GM13977 (cell line): ENCODE data around the gene SPINT1.

Experiments used
- DNase-seq: peaks from one replicate; pipeline ENCODE4 v3.0.0; 2012; ENCODE audit warnings: low spot score
- CTCF ChIP-seq: IDR thresholded peaks from 2 replicates; pipeline ENCODE4 v1.5.1; 2012; ENCODE audit warnings: mild to moderate bottlenecking, control low read depth; ENCODE audit not compliant: insufficient read depth; ENCODE audit errors: extremely low read depth, missing control alignments
- in situ Hi-C: fragments of 300-500 bp; cut with MboI; formaldehyde crosslinking; loops from one replicate; pipeline ENCODE4 v1.12.0; 2022; ENCODE audit warnings: low sequenced_read_pairs, low pct_unique_long_range_greater_than_20kb, mixed read lengths, inconsistent platforms; ENCODE audit not compliant: unreplicated experiment

SPINT1 gene

GRCh38 chr15:40906091-40906990 lies 62.5 kb downstream of the SPINT1 start:
- peak; percentile 91 for TF ChIP-seq CTCF
- peak; percentile 83 for DNase-seq
- in situ Hi-C loops, result no loop called here

- no peak for TF ChIP-seq CTCF
- DNase-seq, result peak; percentile 34
- in situ Hi-C loops, result no loop called here
Observed at GRCh38 chr15:40906991-40907802, 63.3 kb downstream of the SPINT1 start.
